ENCODE measurements around the gene SLC25A44.
"Not testable (repeated sequence)": the region's sequence is repeated elsewhere in the genome, so short reads cannot be mapped to it uniquely, and the experiment has no call there.

Gene SLC25A44

DNA sequence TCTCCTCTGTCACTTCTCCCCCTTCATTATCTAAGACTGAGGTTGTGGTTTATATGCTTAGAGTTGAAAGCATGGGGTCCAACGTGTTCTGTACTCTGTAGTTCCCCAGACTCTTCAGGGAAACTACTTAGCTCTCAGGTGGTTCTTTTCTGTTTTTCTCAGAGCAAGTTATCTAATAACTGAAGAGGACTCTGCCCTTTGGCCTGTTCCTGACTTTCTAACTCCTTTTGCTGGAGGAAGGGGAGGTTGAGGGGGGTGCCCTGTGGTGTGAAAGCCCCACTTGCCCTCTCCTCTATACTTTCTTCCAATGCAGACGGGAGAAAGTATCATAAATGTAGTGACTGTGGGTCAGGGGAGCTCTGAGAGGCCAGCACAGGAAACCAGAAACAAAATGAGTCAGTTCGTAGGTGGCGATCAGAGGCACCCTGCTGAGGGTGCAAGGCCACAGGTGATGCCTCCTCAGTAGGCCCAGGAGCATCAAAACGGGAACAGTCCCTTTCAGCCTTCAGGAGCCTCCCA, 5.0 kb downstream of the SLC25A44 start:
- in situ Hi-C loops (cut with HindIII; ENCODE audit: low pct_unique_long_range_greater_than_20kb, low sequenced_read_pairs) = no loop called here
- no peak for DNase-seq (ENCODE audit: low read depth in 1 of 2, low spot score in 1 of 2)
- TF ChIP-seq JUND (IDR thresholded peaks at IDR 0.05; ENCODE audit: low read depth) = no peak

DNA sequence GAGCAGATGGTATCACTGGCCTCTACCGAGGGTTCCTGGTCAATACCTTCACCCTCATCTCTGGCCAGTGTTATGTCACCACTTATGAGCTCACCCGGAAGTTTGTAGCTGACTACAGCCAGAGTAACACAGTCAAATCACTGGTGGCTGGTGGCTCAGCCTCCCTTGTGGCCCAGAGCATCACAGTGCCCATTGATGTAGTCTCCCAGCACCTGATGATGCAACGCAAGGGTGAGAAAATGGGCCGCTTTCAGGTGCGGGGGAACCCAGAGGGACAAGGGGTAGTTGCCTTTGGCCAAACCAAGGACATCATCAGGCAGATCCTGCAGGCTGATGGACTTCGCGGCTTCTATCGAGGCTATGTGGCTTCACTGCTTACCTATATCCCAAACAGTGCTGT, 6.1 kb downstream of the SLC25A44 start:
- in situ Hi-C loops (cut with HindIII; ENCODE audit: low pct_unique_long_range_greater_than_20kb, low sequenced_read_pairs) = no loop called here
- TF ChIP-seq JUND (IDR thresholded peaks at IDR 0.05; ENCODE audit: low read depth) = no peak
- no peak for DNase-seq (ENCODE audit: low read depth in 1 of 2, low spot score in 1 of 2)

DNA sequence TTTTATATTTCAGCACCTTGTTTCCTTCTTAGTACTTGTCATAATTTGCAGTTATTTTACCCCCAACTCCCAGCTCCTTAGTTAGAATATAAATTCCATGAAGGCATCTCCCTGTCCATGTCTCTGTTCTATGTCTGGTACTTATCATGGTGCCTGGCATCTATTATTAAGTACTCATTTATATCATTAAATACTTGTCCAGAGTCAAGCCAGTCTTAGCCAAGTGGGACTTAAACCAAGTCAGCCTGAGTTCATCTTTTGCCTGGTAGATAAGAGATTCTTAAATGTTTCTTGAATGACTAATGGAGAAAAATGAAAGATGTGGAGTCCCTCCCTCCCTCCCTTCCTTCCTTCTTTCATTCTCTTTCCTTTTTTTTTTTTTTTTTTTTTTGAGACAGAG, 9.4 kb downstream of the SLC25A44 start:
- in situ Hi-C loops (cut with HindIII; ENCODE audit: low pct_unique_long_range_greater_than_20kb, low sequenced_read_pairs) = no loop called here
- DNase-seq (ENCODE audit: low read depth in 1 of 2, low spot score in 1 of 2) = no peak
- TF ChIP-seq JUND (IDR thresholded peaks at IDR 0.05; ENCODE audit: low read depth) = no peak

DNA sequence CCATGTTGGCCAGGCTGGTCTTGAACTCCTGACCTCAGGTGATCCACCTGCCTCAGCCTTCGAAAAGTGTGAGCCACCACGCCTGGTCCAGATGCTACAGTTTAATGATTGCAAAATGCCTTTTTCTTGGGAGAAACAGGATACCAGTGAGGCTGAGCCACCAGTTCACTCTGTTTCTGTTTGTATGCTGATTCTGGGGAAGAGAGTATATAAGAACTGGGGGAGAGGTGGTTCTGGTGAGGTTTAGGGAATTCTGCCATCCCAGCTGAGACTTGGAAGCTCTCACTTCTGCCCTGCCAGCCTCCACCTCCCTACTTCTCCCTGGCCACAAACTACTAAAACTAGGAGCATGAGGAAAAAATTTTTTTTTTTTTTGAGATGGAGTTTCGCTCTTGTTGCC, 10.8 kb downstream of the SLC25A44 start:
- in situ Hi-C loops (cut with HindIII; ENCODE audit: low pct_unique_long_range_greater_than_20kb, low sequenced_read_pairs) = no loop called here
- no peak for DNase-seq (ENCODE audit: low read depth in 1 of 2, low spot score in 1 of 2)
- no peak for TF ChIP-seq JUND (IDR thresholded peaks at IDR 0.05; ENCODE audit: low read depth)

DNA sequence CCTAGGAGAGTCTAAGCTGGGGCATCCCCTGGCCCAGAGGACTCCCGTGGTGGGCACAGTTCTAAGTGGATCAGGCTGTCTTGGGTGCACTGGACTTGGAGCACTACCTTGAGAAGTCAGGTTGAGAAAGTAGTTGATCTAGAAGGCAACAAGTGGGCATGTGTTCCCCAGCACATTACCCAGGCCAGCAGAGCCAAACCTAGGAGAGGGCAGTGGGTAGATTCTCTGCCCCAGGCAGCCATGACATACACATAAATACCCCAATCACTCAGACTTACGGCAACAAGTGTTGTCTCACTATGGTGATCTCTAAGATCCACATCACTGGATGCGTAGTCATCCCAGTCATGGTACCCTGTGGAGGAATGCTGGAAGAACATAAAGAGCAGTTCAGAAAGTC, 17.3 kb downstream of the SLC25A44 start:
- TF ChIP-seq JUND (IDR thresholded peaks at IDR 0.05; ENCODE audit: low read depth) = no peak
- no peak for DNase-seq (ENCODE audit: low read depth in 1 of 2, low spot score in 1 of 2)
- in situ Hi-C loops (cut with HindIII; ENCODE audit: low pct_unique_long_range_greater_than_20kb, low sequenced_read_pairs) = no loop called here

DNA sequence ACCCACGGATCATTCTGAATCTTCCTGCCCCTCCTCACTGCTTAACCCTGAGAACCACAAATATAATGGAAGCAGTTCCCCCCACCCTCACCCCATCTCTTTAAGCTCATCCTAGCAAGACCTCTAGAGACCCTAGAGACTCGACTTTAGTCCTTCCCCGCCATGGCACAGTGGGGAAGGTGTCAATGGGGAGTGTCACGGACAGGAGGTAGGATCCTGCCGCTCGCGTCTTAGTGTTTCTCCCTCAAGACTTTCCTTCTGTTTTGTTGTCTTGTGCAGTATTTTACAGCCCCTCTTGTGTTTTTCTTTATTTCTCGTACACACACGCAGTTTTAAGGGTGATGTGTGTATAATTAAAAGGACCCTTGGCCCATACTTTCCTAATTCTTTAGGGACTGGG, 18.2 kb downstream of the SLC25A44 start:
- in situ Hi-C loops (cut with HindIII; ENCODE audit: low pct_unique_long_range_greater_than_20kb, low sequenced_read_pairs) = no loop called here
- DNase-seq (ENCODE audit: low read depth in 1 of 2, low spot score in 1 of 2) = no peak
- no peak for TF ChIP-seq JUND (IDR thresholded peaks at IDR 0.05; ENCODE audit: low read depth)

DNA sequence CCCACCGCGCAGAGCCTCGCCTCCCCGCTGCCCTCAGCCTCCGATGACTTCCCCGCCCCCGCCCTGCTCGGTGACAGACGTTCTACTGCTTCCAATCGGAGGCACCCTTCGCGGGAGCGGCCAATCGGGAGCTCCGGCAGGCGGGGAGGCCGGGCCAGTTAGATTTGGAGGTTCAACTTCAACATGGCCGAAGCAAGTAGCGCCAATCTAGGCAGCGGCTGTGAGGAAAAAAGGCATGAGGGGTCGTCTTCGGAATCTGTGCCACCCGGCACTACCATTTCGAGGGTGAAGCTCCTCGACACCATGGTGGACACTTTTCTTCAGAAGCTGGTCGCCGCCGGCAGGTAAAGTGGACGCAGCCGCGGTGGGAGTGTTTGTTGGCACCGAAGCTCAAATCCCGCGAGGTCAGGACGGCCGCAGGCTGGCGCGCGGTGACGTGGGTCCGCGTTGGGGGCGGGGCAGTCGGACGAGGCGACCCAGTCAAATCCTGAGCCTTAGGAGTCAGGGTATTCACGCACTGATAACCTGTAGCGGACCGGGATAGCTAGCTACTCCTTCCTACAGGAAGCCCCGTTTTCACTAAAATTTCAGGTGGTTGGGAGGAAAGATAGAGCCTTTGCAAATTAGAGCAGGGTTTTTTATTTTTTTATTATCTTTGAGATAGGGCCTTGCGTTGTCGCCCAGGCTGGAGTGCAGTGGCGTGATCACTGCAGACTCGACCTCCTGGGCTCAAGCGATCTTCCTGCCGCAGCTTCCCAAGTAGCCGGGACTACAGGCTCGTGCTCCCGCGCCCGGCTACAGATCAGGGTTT, 19.1 kb downstream of the SLC25A44 start, which contains the start of gene PMF1:
PMF1 (plus strand) TSS at position 175 of the 811 bp plus-strand sequence; CDS start at position 184, 9 bp downstream.
- peak; percentile 98 to 100 for DNase-seq (ENCODE audit: low read depth in 1 of 2, low spot score in 1 of 2)
- no peak for TF ChIP-seq JUND (IDR thresholded peaks at IDR 0.05; ENCODE audit: low read depth)
- in situ Hi-C loops (cut with HindIII; ENCODE audit: low pct_unique_long_range_greater_than_20kb, low sequenced_read_pairs) = no loop called here

DNA sequence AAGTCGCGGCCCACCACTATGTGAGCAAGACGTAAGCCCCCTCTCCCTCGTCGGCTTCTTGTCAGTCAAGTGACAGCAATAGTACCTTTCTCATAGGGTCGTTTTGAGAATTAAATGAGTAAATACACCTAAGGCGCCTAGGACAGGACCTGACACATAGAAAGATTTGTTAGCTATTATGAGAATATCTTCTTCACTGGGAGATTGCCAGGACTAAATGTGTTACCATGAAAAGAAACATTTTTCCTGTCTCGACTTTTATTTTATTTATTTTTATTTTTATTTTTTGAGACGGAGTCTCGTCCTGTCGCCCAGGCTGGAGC, 19.7 kb downstream of the SLC25A44 start:
- no peak for TF ChIP-seq JUND (IDR thresholded peaks at IDR 0.05; ENCODE audit: low read depth)
- in situ Hi-C loops (cut with HindIII; ENCODE audit: low pct_unique_long_range_greater_than_20kb, low sequenced_read_pairs) = no loop called here
- DNase-seq (ENCODE audit: low read depth in 1 of 2, low spot score in 1 of 2) = no peak

DNA sequence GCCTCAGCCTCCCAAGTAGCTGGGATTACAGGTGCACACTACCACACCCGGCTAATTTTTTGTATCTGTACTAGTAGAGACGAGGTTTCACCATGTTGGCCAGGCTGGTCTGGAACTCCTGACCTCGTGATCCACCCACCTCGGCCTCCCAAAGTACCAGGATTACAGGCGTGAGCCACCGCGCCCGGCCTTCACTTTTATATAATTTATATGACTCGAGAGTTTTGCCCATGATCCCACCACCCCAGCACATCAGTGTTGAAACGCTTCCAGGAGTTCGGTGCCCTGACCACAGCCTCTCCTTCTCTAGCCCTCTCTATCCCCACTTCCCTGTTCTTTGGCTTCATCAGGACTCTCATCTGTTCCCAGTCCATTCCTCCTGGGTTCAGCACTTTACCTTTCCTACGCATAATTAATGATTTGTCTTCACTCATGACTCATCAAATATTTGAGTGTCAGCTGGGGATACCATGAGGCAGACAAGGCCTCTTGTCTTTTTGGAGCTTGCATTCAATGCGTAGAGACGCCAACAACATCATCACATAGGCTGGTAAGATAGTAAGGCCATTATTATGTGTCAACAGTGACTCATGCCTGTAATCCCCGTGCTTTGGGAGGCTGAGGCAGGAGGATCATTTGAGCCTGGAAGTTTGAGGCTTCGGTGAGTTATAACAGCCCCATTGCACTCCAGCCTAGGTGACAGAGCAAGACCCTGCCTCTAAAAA, 20.3 kb downstream of the SLC25A44 start:
- in situ Hi-C loops (cut with HindIII; ENCODE audit: low pct_unique_long_range_greater_than_20kb, low sequenced_read_pairs) = no loop called here
- DNase-seq (ENCODE audit: low read depth in 1 of 2, low spot score in 1 of 2) = no peak
- TF ChIP-seq JUND (IDR thresholded peaks at IDR 0.05; ENCODE audit: low read depth) = no peak

DNA sequence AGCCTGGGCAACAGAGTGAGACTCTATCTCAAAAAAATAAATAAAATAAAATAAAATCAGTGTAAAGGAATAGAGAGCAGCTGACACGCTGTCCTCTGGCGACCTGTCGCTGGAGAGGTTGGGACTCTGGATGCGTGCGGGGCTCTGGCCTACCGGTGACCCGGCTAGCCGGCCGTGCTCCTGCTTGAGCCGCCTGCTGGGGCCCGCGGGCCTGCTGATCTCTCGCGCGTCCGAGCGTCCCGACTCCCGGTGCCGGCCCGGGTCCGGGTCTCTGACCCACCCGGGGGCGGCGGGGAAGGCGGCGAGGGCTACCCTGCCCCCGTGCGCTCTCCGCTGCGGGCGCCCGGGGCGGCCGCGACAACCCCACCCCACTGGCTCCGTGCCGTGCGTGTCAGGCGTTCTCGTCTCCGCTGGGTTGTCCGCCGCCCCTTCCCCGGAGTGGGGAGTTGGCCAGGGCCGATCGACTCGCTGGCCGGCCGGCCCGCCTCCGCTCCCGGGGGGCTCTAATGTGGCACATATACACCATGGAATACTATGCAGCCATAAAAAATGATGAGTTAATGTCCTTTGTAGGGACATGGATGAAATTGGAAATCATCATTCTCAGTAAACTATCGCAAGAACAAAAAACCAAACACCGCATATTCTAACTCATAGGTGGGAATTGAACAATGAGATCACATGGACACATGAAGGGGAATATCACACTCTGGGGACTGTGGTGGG, 22.6 kb downstream of the SLC25A44 start:
- DNase-seq (ENCODE audit: low read depth in 1 of 2, low spot score in 1 of 2); in situ Hi-C loops (cut with HindIII; ENCODE audit: low pct_unique_long_range_greater_than_20kb, low sequenced_read_pairs): not testable (repeated sequence)

DNA sequence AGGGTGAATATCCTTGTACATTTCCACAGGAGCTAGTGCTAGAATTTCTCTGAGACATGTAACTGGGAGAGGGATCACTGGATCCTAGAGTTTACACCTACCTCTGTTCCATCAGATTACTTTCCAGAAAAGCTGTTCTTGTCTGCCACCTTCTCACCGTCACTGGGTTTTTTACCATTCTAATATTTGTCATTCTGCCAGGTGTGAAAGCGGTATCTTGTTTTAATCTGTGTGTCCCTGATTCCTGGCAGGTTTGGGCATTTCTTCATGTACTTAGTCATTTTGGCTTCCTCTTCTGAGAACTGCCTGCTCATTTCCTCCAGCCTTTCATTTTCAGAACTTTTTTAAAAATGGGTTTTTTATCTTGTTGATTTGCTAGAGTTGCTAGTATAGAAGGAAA, 24.0 kb downstream of the SLC25A44 start:
- in situ Hi-C loops (cut with HindIII; ENCODE audit: low pct_unique_long_range_greater_than_20kb, low sequenced_read_pairs) = no loop called here
- no peak for DNase-seq (ENCODE audit: low read depth in 1 of 2, low spot score in 1 of 2)

DNA sequence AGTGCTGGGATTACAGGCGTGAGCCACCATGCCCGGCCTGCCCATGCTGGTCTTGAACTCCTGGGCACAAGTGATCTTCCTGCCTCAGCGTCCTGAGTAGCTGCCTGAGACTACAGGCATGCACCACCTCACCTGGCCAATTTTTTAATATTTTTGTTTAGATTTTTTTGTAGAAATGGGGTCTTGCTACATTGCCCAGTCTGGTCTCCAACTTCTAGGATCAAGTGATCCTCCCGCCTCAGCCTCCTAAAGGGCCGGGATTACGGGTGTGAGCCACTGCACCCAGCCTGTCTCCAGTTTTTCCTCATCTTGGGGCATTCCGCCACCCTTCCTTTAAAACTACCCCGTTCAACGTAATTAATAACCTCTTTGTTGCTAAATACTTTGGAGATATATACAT, 26.3 kb downstream of the SLC25A44 start:
- TF ChIP-seq JUND (IDR thresholded peaks at IDR 0.05; ENCODE audit: low read depth) = no peak
- no peak for DNase-seq (ENCODE audit: low read depth in 1 of 2, low spot score in 1 of 2)
- in situ Hi-C loops (cut with HindIII; ENCODE audit: low pct_unique_long_range_greater_than_20kb, low sequenced_read_pairs) = no loop called here

More for the DNA sequence above, 24.0 kb downstream of the SLC25A44 start:
- no peak for TF ChIP-seq JUND (IDR thresholded peaks at IDR 0.05; ENCODE audit: low read depth)

Measured in T47D (cell line).